Measurements from ENCODE around the gene RNF7. TPM values are rescaled to one million over a fixed set of nuclear protein-coding genes. Genes with fewer than 3 reads are reported as not detected.

Gene RNF7
- 132 to 143 TPM (median 139 TPM) in 5 replicates for total RNA-seq (2022; extraction: Qiagen RNA extraction)

DNA sequence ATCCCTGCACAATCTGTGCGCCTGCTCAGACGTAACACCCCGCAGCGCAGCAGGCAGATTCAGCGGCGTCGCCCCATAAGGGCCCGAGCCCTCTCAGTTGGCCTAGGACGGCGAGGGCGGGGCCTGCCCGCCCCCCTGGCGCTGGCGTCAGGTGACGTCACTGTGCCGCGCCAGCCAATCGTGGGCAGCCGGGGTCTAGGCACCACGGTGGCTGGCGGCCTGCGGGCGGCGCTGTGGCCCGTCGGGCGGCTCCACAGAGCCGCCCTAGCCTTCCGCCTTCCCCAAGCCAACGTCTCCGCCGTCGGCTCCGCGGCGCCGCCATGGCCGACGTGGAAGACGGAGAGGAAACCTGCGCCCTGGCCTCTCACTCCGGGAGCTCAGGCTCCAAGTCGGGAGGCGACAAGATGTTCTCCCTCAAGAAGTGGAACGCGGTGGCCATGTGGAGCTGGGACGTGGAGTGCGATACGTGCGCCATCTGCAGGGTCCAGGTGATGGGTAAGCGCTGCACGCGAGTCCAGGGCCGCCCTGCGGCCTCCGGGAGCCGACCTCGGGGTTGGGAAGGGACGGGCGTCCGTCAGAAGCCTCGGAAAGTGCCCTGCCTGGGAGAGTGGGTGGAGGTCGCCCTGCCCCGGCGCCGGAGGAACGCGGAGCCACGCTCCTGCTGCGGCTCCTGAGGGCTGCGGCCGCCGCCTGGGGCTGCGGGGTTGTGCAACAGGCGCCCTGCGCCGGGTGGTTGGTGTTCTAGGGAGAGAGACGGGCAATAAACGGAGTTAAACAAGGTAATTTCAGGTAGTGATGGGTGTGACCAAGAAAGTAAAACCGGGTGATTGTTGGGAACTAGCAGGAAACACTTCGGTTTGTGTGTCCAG is at the start of gene RNF7:
RNF7 (plus strand) TSS at position 277 of the 869 bp plus-strand sequence; CDS start at position 321, 44 bp downstream.

DNA sequence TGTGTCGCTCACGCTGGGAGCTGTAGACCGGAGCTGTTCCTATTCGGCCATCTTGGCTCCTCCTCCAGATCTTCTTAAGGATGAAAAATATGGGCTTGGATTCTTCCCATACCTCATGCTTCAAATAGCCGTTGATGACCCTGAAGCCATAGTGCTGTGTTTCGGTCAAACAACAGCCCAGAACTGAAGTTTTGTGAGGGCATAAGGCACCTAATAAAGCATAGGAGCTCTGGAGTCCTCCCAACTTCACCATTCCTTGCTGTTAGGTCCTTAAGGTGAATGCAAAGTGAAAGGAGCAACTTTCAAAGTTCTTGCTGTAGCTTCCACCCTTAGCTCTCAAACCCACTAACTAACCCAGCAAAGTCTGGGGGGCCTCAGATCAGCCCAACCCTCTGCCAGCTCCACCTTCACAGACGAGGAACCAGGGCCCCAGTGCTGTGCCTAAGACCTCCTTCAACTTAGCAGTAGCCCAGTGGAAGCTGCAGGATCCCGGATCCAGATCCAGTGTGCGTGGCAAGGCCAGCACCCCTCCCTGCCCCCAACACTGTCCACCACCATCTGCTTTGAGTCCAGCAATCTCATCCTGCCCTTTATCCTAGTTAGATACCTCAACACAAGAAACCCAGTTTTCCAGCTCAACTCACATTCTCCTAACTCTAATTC is 25.1 kb downstream of the RNF7 start, which contains the start of gene GRK7:
GRK7 (plus strand) TSS at position 321 of the 663 bp plus-strand sequence. CDS start 14,877 bp downstream, outside the sequence.

Other genes starting within 250 kb of the RNF7 start
- gene GRK7, start 25.1 kb downstream of the RNF7 start, total RNA-seq (2022; extraction: Qiagen RNA extraction), result not detected in 5 replicates
- 183 to 204 TPM (median 195 TPM) in 5 replicates for gene ATP1B3, start 138.3 kb downstream of the RNF7 start, total RNA-seq (2022; extraction: Qiagen RNA extraction)

Measured in A549 treated with Mapracorat at 1 μM for 4 hours (cell line).